ENCODE results near the gene CKS1B.
A peak's percentile ranks its signal among the peaks of the same experiment; 100 is the strongest.

Gene CKS1B

DNA sequence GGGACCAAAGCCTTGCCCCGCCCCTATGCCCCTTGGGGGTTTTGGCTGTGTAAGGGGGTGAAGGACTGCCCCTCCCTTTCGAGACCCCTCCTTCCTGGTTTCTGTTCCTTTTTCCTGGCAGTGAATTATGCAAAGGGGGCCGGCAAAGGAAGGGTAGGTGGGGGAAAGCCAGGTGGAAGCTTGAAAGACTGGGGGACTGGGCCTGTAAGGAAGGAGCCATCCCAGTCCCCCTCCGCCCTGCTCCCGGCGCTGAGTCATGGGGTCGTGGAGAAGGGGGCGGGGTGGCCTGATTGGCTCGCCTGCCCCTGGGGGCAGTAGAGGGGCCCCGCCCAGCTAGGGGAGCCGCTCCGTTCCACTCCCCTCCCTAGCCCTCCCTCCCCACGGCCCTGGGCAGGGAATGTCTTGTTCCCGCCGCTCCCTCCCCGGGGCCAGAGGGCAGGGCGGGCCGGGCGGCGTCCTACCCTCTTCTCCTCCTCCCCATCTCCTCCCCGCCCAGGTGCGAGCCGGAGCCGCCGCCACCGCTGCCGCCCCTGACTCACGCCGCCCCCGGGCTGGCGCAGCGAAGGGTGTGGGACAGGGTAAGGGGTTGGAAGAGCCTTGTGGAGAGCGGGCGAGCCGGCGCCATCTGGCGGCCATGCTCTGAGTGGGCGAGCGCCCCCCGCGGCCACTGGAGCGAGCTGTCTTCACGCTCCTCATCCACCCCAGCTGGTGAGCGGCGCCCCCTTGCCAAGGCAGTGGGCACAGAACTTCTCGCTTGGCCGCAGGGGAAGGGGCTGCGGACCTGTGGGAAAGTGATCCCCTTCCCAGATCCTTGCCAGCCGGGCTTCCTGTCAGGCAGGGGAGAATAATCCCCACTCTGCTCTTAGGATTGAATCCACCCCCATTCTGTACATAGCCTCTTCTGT is 42.8 kb downstream of the CKS1B start:
- Histone ChIP-seq H3K27me3 (replicated peaks; ENCODE audit: insufficient read depth, low read length) (no peaks in the 10 kb centered on the region), H3K4me3 (ENCODE audit: low read length) (peak overlapping the region; percentile 53), H3K9me2 (replicated peaks; ENCODE audit: insufficient read depth, low read length) (no peaks in the 10 kb centered on the region), H3K36me3 (replicated peaks; ENCODE audit: insufficient read depth, low read length) (no peaks in the 10 kb centered on the region; the same call in 1 of the 2 replicates), H3F3A (ENCODE audit: insufficient read depth, low read length) (peaks cover 38% of the 10 kb centered on the region), H3K4me2 (ENCODE audit: low read depth, low read length) (peak overlapping the region; percentile 75), H2AFZ (ENCODE audit: low read length) (peak overlapping the region; percentile 49), H4K20me1 (ENCODE audit: insufficient read depth, low read length) (no peaks in the 10 kb centered on the region), H3K4me1 (ENCODE audit: low read length) (peaks cover 30% of the 10 kb centered on the region), H3K9me3 (replicated peaks; ENCODE audit: insufficient read depth, low read length) (no peaks in the 10 kb centered on the region), H3K9ac (ENCODE audit: low read length) (peak overlapping the region; percentile 42; the same call in 1 of the 2 replicates), H3K27ac (ENCODE audit: low read length) (peak overlapping the region; percentile 74; the same call in 1 of the 2 replicates), H3K79me2 (ENCODE audit: low read length) (peaks cover 7% of the 10 kb centered on the region; the same call in 1 of the 2 replicates)
- TF ChIP-seq EZH2 (optimal IDR thresholded peaks at IDR 0.05; ENCODE audit: low read depth, low read length) = no peak
- TF ChIP-seq, protein P1, sequence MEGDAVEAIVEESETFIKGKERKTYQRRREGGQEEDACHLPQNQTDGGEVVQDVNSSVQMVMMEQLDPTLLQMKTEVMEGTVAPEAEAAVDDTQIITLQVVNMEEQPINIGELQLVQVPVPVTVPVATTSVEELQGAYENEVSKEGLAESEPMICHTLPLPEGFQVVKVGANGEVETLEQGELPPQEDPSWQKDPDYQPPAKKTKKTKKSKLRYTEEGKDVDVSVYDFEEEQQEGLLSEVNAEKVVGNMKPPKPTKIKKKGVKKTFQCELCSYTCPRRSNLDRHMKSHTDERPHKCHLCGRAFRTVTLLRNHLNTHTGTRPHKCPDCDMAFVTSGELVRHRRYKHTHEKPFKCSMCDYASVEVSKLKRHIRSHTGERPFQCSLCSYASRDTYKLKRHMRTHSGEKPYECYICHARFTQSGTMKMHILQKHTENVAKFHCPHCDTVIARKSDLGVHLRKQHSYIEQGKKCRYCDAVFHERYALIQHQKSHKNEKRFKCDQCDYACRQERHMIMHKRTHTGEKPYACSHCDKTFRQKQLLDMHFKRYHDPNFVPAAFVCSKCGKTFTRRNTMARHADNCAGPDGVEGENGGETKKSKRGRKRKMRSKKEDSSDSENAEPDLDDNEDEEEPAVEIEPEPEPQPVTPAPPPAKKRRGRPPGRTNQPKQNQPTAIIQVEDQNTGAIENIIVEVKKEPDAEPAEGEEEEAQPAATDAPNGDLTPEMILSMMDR (IDR thresholded peaks at IDR 0.05; ENCODE audit: low read length) = peak; percentile 100
- peak; percentile 87 for DNase-seq

DNA sequence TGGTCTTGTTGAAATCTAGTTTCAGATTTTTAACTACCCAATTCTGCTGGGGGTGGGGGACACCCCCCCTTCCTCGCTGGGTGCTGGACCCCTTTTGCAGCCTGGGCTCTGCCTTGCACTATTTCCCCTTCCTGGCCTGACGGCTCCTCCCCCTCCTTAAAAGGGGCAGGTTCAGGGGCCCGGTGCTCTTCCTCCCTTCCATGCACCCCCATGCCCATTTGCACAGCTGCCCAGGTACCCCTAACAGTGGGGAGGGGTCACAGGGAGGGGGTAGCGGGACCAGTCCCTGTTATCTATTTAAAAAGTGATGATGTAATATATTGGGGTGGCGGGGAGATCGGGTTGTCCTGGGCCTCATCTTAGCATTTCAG is 43.5 kb downstream of the CKS1B start:
- Histone ChIP-seq H3K4me1 (ENCODE audit: low read length) (peaks cover 30% of the 10 kb centered on the region), H3K36me3 (replicated peaks; ENCODE audit: insufficient read depth, low read length) (no peaks in the 10 kb centered on the region; the same call in 1 of the 2 replicates), H3K4me2 (ENCODE audit: low read depth, low read length) (peak overlapping the region; percentile 75), H3K79me2 (ENCODE audit: low read length) (peaks cover 4% of the 10 kb centered on the region; the same call in 1 of the 2 replicates), H2AFZ (ENCODE audit: low read length) (no peak overlapping the region; the same call in 1 of the 2 replicates), H3K27me3 (replicated peaks; ENCODE audit: insufficient read depth, low read length) (no peaks in the 10 kb centered on the region), H3K9me2 (replicated peaks; ENCODE audit: insufficient read depth, low read length) (no peaks in the 10 kb centered on the region), H3F3A (ENCODE audit: insufficient read depth, low read length) (peaks cover 38% of the 10 kb centered on the region), H4K20me1 (ENCODE audit: insufficient read depth, low read length) (no peaks in the 10 kb centered on the region), H3K4me3 (ENCODE audit: low read length) (peak overlapping the region; percentile 53), H3K9me3 (replicated peaks; ENCODE audit: insufficient read depth, low read length) (no peaks in the 10 kb centered on the region), H3K9ac (ENCODE audit: low read length) (peak overlapping the region; percentile 42; the same call in 1 of the 2 replicates), H3K27ac (ENCODE audit: low read length) (peak overlapping the region; percentile 74; the same call in 1 of the 2 replicates)
- DNase-seq = no peak
- TF ChIP-seq EZH2 (optimal IDR thresholded peaks at IDR 0.05; ENCODE audit: low read depth, low read length) = no peak
- TF ChIP-seq, protein P1 (IDR thresholded peaks at IDR 0.05; ENCODE audit: low read length) = no peak
- no peak for TF ChIP-seq EZH2phosphoT487 (IDR thresholded peaks at IDR 0.05; ENCODE audit: low read length)

DNA sequence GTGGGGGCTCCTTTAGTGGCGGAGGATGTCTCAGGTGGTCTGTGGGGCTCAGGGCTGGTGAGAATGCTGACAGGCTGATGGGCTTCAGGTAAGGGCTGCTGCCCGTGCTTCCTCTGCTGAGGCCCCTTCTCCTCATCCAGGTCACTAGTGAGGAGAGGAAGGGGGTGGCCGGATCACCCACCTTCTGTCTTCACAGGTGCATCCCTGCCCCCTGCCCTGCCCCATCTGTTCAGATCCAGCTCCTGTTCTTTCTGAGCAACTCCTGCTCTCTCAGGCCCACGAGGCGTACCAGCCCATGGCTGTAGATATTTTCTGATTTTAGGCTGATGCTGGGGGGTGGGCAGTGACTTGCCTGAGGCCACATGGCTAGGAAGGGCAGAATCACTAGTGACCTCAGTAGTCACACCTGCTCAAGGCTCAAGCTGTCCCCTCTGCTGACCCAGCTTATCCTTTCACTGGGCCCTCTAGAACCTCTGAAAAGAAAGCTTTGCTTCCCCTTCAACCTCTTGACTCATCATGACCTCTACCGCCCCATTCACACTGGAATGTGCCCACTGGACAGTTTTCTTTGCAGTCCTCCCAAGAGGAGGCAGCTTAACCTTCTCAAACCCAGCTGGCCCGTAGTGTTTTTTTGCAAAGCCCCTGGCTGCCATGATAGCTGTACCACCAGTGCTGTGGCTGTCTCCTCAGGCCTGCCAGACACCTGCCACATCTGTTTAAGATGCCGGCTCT is 44.3 kb downstream of the CKS1B start:
- no peak for DNase-seq
- TF ChIP-seq EZH2phosphoT487 (IDR thresholded peaks at IDR 0.05; ENCODE audit: low read length) (no peak), EZH2 (optimal IDR thresholded peaks at IDR 0.05; ENCODE audit: low read depth, low read length) (no peak)
- TF ChIP-seq, protein P1 (IDR thresholded peaks at IDR 0.05; ENCODE audit: low read length) = no peak
- H3K9ac ChIP-seq (ENCODE audit: low read length) = no peak overlapping the region
- no peak overlapping the region for H3K4me3 ChIP-seq (ENCODE audit: low read length)
- H3K36me3 ChIP-seq (replicated peaks; ENCODE audit: insufficient read depth, low read length) = no peaks in the 10 kb centered on the region; the same call in 1 of the 2 replicates
- no peaks in the 10 kb centered on the region for H4K20me1 ChIP-seq (ENCODE audit: insufficient read depth, low read length)
- no peak overlapping the region for H2AFZ ChIP-seq (ENCODE audit: low read length)
- H3K9me3 ChIP-seq (replicated peaks; ENCODE audit: insufficient read depth, low read length) = no peaks in the 10 kb centered on the region
- H3K27me3 ChIP-seq (replicated peaks; ENCODE audit: insufficient read depth, low read length) = no peaks in the 10 kb centered on the region
- H3K4me1 ChIP-seq (ENCODE audit: low read length) = peaks cover 30% of the 10 kb centered on the region
- no peak overlapping the region for H3K4me2 ChIP-seq (ENCODE audit: low read depth, low read length)
- no peak overlapping the region for H3K27ac ChIP-seq (ENCODE audit: low read length)
- H3K79me2 ChIP-seq (ENCODE audit: low read length) = no peaks in the 10 kb centered on the region
- H3F3A ChIP-seq (ENCODE audit: insufficient read depth, low read length) = peaks cover 37% of the 10 kb centered on the region
- H3K9me2 ChIP-seq (replicated peaks; ENCODE audit: insufficient read depth, low read length) = no peaks in the 10 kb centered on the region
